SIG-M5 treated with dmso at 0.1 percent for 504 hours (cell line): ENCODE data around the gene RALA.
A peak's percentile ranks its signal among the peaks of the same experiment; 100 is the strongest.

Source experiments
- DNase-seq: peaks from one replicate; lab custom pipeline; 2025; ENCODE audit not compliant: unreplicated experiment; lab: John Stamatoyannopoulos, UW

RALA gene

GRCh38 chr7:39613577-39613976 is 9.8 kb upstream of the RALA start:
- DNase-seq = no peak

- no peak for DNase-seq
These were observed 9.1 kb upstream of the RALA start for GRCh38 chr7:39614299-39614698.

GRCh38 chr7:39615350-39615975 is 7.9 kb upstream of the RALA start:
- DNase-seq = no peak

GRCh38 chr7:39616138-39616537 is 7.2 kb upstream of the RALA start:
- no peak for DNase-seq

GRCh38 chr7:39617005-39617404 is 6.4 kb upstream of the RALA start:
- DNase-seq = no peak

GRCh38 chr7:39618868-39619267 is 4.5 kb upstream of the RALA start:
- no peak for DNase-seq

- DNase-seq = no peak
These were observed 2.9 kb upstream of the RALA start for GRCh38 chr7:39620486-39620885.

- no peak for DNase-seq
These were observed 2.1 kb upstream of the RALA start for GRCh38 chr7:39621261-39621660.

- peak; percentile 85 for DNase-seq
These were observed 1.5 kb upstream of the RALA start for GRCh38 chr7:39621784-39622411.

- no peak for DNase-seq
These were observed 763 bp upstream of the RALA start for GRCh38 chr7:39622609-39623008.

- peak; percentile 34 for DNase-seq
These were observed 515 bp downstream of the RALA start for GRCh38 chr7:39623732-39624441.

GRCh38 chr7:39624442-39624807 is 1.1 kb downstream of the RALA start:
- DNase-seq = no peak

GRCh38 chr7:39624935-39625694 is 1.7 kb downstream of the RALA start:
- DNase-seq = no peak

GRCh38 chr7:39631736-39632308 is 8.4 kb downstream of the RALA start:
- no peak for DNase-seq

- no peak for DNase-seq
These were observed 10.4 kb downstream of the RALA start for GRCh38 chr7:39633563-39634477.

GRCh38 chr7:39634478-39634805 is 11.1 kb downstream of the RALA start:
- DNase-seq = no peak

- DNase-seq = no peak
These were observed 14.0 kb downstream of the RALA start for GRCh38 chr7:39637400-39637799.

- DNase-seq = no peak
These were observed 14.7 kb downstream of the RALA start for GRCh38 chr7:39637963-39638485.

GRCh38 chr7:39642896-39643295 is 19.5 kb downstream of the RALA start:
- DNase-seq = no peak

GRCh38 chr7:39644170-39644569 is 20.8 kb downstream of the RALA start:
- no peak for DNase-seq
